Esophagus muscularis mucosa (tissue), 4 donors: ENCODE data around the gene PLXNB1.

Experiments
- EP300 ChIP-seq: sonication (generic); formaldehyde crosslinking; IDR thresholded peaks from one replicate; pipeline ENCODE4 v1.6.1; 2017; ENCODE audit warnings: antibody characterized with exemption
- POLR2A ChIP-seq: fragments of 450-650 bp; IDR thresholded peaks from one replicate; pipeline ENCODE4 v1.6.1; 2017; ENCODE audit warnings: antibody characterized with exemption, moderate library complexity, mild to moderate bottlenecking, low read depth
- POLR2AphosphoS5 ChIP-seq, 2 donors: sonication (generic); formaldehyde crosslinking; IDR thresholded peaks; one replicate each; pipeline ENCODE4 v1.6.1; 2017; ENCODE audit warnings: antibody characterized with exemption in 2 of 2
- TF ChIP-seq, protein P1 (sequence below), 3 experiments: fragments of 200-600 bp in 2 of 3; fragments of 450-650 bp in 1 of 3; sonication (generic) in 2 of 3; IDR thresholded peaks; one replicate each; pipeline ENCODE4 v1.5.1; 2017 to 2019; ENCODE audit warnings: antibody characterized with exemption in 3 of 3, mild to moderate bottlenecking in 2 of 3, moderate library complexity in 1 of 3

DNA sequence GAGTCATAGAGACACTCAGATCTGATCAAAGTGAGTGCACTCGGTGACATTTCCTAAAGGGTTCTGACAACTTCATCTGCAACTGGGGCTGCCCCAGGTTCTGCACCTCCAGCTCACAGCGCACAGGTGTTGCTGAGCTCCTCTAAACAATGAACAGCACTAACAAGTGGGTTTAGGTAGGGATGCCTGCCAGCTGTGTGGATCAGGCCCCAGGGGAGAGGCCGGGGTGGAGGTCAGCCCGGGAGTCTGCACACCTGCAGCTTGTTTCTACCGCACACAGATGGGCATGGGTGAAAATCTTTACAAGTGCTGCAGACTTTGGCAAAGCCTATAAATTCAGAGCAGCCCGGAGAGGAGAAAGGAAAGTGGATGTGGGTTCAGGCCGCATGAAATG, 57.5 kb downstream of the PLXNB1 start:
- TF ChIP-seq, protein P1, sequence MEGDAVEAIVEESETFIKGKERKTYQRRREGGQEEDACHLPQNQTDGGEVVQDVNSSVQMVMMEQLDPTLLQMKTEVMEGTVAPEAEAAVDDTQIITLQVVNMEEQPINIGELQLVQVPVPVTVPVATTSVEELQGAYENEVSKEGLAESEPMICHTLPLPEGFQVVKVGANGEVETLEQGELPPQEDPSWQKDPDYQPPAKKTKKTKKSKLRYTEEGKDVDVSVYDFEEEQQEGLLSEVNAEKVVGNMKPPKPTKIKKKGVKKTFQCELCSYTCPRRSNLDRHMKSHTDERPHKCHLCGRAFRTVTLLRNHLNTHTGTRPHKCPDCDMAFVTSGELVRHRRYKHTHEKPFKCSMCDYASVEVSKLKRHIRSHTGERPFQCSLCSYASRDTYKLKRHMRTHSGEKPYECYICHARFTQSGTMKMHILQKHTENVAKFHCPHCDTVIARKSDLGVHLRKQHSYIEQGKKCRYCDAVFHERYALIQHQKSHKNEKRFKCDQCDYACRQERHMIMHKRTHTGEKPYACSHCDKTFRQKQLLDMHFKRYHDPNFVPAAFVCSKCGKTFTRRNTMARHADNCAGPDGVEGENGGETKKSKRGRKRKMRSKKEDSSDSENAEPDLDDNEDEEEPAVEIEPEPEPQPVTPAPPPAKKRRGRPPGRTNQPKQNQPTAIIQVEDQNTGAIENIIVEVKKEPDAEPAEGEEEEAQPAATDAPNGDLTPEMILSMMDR (IDR thresholded peaks at IDR 0.05), result no peak
- TF ChIP-seq POLR2AphosphoS5 (IDR thresholded peaks at IDR 0.05) (no peak), EP300 (no peak), POLR2A (no peak)
